Lower leg skin (tissue), 3 donors: ENCODE data around the gene NDUFAF2.

ENCODE experiments used
- POLR2A ChIP-seq, 2 donors: fragments of 450-650 bp; IDR thresholded peaks; one replicate each; pipeline ENCODE4 v1.6.1; 2016 to 2017; ENCODE audit warnings: antibody characterized with exemption in 2 of 2, mild to moderate bottlenecking in 1 of 2, moderate library complexity in 1 of 2
- TF ChIP-seq, protein P1 (sequence below), 3 donors: fragments of 450-650 bp; IDR thresholded peaks; one replicate each; pipeline ENCODE4 v1.5.1; 2016; ENCODE audit warnings: antibody characterized with exemption in 3 of 3, mild to moderate bottlenecking in 3 of 3, moderate library complexity in 2 of 3

DNA sequence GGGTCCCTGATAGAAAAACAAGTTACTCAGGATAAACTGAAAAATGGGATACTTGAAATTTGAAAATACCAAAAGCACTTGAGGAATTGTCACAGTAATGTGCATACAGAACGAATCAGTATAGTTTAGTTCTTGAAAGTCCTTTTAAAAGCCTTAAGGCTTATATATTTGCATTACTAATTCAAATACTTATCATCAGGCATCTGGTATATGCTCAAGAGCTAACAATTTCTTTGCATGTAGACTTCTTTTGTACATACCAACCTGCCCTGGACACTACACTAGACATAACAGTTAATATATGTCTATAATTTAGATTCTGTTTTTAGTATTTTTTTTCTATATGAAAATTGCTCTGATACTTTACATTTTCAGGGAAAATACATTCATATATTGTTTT is 174.1 kb downstream of the NDUFAF2 start:
- TF ChIP-seq POLR2A (IDR thresholded peaks at IDR 0.05) = no peak
- TF ChIP-seq, protein P1, sequence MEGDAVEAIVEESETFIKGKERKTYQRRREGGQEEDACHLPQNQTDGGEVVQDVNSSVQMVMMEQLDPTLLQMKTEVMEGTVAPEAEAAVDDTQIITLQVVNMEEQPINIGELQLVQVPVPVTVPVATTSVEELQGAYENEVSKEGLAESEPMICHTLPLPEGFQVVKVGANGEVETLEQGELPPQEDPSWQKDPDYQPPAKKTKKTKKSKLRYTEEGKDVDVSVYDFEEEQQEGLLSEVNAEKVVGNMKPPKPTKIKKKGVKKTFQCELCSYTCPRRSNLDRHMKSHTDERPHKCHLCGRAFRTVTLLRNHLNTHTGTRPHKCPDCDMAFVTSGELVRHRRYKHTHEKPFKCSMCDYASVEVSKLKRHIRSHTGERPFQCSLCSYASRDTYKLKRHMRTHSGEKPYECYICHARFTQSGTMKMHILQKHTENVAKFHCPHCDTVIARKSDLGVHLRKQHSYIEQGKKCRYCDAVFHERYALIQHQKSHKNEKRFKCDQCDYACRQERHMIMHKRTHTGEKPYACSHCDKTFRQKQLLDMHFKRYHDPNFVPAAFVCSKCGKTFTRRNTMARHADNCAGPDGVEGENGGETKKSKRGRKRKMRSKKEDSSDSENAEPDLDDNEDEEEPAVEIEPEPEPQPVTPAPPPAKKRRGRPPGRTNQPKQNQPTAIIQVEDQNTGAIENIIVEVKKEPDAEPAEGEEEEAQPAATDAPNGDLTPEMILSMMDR (IDR thresholded peaks at IDR 0.05) = no peak
